Measurements from ENCODE around the gene NR6A1.
"Not testable (repeated sequence)": the region's sequence is repeated elsewhere in the genome, so short reads cannot be mapped to it uniquely, and the experiment has no call there.

The NR6A1 gene

DNA sequence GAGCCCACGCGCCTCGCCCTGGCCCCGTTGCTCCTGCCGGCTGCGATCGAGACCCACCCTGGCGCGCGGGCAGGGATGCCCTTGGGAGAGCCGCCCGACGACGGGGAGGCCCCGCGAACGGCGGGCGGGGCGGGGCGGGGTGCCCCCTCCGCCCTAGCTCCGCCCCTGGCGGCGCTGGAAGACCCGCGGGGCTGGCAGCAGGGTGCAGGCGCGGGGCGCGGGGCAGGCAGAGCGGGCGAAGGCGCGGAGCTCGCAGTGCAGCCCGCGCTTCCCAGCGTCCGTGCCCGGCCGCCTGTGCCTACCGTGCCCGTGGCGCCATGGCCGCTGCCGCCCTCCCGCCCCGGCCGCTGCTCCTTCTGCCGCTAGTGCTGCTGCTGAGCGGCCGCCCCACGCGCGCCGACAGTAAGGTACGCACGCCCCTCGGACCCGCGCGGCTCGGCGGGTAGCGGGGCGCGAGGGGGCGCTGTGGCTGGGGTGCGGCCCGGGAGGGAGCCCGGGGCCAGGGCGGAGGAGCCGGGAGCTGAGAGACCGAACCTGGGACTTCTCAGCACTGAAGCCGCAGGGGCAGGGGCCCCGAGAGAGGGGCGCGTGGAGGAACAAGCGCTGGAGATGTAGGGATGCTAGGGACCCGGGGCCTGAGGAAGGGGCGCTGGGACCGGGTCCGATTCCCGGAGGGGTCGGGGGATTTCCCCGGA lies 6.0 kb upstream of the NR6A1 start, which contains the start of gene OLFML2A:
OLFML2A (plus strand) TSS at position 180 of the 695 bp plus-strand sequence; CDS start at position 318, 138 bp downstream.
- DNase-seq (ENCODE audit: low spot score) = no peak

DNA sequence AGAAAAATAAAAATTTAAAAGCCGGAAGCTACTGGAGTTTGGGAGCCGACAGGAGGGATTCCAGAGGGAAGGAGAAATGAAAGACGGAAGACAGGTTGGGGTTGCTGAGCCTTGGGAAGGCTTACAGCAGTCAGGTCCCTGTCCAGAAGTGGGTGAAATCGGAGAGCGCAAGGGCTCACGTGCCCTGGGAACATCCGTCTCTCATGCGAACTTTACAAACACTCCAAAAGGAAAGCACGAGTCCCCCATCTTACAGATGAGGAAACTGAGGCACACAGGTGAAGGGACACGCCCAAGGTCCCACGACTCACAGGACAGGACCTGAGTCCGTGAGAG lies 5.5 kb upstream of the NR6A1 start:
- no peak for DNase-seq (ENCODE audit: low spot score)

- peak; percentile 77 for DNase-seq (ENCODE audit: low spot score)
Observed at GRCh38 chr9:124774129-124774978, 3.2 kb upstream of the NR6A1 start.

DNA sequence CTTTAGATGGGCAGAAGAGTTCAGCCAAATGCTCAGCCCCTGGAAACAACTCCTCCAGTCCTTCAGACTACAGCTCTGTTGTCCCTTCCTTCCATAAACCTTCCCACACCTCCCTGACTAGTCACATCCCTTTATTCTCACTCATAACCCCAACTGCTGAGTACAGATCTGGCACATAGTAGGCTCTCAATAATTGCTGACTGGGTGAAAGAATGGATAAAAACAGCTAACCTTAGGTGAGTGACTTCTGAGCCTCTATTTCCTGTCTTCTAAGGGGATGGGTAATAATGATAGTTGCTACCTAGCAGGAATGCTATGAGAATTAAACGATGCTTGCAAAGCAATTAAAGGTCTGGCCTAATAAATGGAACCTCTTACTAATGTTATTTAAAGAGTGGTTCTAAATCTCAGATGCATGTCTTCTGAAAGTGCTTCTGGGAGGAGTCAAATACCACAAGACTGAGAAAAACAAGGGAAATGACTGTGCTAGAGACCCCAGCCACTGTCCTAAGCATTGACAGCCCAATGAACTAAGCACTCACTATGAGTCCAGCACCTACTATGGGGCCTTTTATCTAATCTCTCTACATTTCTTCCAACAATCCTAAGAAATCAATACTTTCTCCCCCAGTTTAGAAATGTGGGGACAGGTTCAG lies 2.5 kb upstream of the NR6A1 start:
- DNase-seq (ENCODE audit: low spot score) = no peak

DNA sequence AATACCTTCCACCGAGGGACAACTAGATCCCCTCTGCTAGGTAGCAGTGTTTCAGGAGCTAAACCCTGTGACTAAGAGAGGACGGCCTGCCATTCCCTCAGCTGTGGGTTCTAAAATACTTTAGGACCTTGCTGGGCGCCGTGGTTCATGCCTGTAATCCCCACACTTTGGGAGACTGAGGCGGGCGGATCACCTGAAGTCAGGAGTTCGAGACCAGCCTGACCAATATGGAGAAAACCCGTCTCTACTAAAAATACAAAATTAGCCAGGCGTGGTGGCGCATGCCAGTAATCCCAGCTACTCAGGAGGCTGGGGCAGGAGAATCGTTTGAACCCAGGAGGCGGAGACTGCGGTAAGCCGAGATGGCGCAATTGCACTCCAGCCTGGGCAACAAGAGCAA lies 1.8 kb upstream of the NR6A1 start:
- DNase-seq (ENCODE audit: low spot score) = not testable (repeated sequence)

DNA sequence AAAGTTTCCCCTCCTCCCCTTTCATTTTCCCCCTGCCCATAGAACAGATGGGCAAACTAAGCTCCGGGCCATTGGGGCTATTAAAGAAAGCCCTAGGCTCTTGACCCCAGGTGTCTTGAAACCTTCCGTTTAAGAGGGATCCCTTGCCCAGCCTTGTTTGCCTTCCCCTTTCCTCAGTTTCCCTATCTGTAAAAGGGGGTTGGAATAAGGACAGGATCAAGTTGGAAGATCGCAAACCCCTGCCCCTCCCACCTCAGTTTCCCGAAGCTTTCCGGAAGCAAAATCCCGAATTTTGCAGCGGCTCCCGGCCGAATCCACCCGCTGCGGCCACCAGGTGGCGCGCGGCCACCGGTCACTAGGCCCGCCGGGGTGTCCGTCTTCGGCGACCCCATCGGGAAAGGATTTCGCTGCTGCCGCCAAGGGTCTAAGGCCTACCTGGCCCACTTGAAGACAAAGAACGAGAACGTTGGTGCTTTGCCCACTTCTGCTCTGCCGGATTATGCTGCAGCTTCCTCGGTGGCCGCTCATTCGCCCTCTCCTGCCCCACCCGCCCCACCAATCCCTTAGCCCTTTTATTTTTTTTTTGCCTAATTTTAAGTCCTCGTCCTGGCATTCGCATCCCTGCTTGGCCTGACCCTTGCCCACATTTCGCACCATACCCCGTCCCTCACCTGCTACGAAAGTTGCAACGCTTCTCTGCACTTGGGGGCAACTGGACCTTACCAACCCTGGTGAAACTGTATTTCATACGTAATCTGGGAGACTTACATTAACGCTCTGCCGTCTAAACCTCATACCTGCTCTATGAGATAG lies 962 bp upstream of the NR6A1 start:
- no peak for DNase-seq (ENCODE audit: low spot score)

GRCh38 chr9:124770359-124771020 lies 621 bp downstream of the NR6A1 start:
- no peak for DNase-seq (ENCODE audit: low spot score)

DNA sequence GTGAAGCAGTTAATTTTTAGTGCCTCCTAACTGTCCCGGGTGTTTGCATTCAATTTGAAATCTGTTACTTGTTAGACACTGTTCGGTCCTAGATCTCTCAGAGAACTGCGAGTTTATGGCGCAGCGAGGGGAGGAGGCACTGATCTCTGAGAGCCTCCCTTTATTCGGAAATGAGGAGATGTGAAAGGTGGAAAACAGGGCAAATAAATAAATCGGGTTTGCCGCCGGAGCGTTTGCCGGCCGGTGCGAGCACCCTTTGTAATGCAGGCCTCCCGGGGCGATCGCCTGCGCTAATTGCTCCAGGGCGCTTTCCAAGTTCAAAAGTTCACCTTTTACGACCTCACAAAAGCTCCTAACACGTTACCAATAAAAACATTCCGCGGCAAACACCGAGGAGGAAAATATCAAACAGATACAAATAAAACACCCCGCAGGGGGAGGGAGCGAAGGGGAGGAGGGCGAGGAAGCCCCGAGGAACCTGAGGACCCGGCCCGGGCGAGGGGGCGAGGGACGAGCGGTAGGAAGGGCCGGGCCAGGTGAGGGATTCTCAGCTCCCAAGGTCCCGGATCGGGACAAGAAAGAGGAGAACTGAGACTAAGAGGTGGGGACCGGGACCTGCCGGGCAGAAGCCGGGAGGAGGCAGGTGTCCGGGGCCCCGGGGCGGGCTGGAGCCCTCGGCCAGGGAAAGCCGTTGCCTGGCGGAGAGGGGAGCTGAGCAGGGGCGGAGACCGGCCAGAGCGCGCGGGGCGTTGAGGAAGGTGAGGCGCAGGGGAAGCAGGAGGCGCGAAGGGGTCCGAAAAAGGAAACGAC lies 1.4 kb downstream of the NR6A1 start:
- no peak for DNase-seq (ENCODE audit: low spot score)

- no peak for DNase-seq (ENCODE audit: low spot score)
Observed at GRCh38 chr9:124768750-124769548, 2.2 kb downstream of the NR6A1 start.

DNA sequence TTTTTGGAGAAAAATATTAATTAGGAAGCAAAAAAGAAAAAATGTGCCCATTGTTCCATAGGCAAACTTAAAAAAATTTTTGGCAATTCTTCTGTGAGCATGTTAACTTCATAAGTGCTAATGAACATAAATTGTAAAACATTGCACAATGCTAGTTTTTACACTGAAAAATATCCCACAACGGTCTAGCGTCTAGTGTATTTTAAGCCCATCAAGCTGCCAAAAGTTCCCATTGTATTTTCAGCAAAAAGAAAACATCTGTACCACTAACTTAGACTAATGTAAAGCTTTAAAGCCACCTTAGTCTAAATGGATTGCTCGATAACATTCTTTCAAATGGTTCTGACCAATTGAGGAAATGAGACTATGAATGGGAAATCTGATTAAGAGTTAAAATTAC lies 2.8 kb downstream of the NR6A1 start:
- DNase-seq (ENCODE audit: low spot score) = no peak

DNA sequence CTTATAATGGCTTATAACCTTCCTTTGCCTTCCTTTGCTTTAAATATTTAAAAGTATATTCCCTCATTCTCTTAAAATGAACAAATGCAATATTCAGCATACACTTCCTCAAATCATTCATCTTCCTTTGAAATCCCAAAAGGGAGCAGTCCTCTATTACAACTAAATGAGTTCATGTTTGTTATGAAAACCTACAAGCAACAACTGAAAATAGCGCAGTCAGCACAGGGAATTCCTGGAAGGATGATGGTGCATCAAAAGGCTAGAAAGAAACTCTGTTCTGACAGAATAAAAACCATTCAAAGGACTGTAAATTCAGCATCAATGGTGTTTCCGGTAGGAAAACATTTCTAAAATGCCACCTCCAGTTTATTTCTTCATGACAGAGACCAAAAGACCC lies 3.3 kb downstream of the NR6A1 start:
- no peak for DNase-seq (ENCODE audit: low spot score)

DNA sequence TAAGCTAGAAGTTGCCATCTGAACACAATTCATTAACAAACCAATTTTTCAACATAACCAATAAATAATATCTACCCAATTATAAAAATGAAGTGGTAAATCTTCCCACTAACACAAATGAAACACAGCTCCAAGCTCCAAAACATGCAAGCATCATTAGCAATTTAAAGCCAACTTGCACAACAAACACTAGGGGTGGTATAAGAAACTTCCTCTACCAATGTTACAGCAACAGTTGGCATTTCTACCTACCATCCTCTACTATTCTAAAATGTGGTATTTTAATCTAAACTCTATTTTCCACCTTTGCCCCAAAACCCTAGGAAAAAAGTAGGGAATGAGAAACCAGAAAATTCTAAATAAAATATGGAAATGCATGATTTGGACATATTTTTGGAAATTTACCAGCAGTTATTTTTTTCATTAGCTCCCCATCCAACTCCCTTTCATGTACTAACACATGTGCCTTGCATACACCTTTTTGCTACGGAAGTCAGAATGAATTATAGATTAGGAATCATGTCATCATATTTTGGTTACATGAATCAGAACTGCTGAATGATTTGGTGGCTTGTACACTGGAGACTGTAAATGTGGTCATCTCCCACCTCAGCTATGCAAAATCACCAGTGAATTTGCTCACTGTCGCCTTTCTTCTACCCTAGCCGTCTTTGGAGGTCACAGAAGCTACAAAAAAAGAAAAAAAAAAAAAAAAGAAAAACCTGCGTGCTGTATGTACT lies 4.1 kb downstream of the NR6A1 start:
- DNase-seq (ENCODE audit: low spot score) = no peak

DNA sequence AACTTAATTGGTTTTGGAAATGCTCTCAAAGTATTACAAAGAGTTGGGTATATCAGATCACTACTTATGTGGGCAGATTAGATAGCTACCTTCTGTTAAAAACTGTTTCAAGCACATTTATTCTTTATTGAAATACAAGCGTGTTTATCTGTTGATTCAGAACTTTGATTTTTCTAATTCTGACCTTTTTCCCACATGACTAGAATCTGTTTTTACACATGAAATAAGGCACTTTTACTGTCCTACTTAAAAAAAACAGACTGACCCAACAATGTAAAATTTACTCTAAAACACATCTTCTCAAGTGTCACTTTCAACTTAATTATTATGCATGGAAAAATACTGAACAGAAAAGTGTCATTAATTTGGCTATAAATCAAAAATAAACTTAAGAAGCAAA lies 4.8 kb downstream of the NR6A1 start:
- DNase-seq (ENCODE audit: low spot score) = no peak

DNA sequence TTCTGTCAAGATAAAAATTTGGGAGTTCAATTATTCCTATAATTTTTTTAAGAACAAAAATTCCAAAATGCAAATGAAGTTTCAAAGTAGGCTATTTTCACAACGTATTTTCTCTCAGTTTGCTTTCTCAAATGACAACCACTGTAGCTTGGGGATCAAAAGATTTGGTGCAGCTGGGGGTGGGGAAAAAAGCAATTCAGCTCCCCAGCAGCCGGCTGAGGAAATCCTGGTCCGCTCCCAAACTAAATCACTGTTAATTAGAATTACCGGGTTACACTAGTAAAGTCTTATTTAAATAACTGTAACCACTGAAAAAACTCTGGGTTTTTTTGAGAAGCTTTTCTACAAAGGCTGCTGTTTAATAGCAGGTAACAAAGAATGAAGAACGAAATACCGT lies 5.7 kb downstream of the NR6A1 start:
- DNase-seq (ENCODE audit: low spot score) = no peak

GRCh38 chr9:124764774-124765438 lies 6.2 kb downstream of the NR6A1 start:
- DNase-seq (ENCODE audit: low spot score) = peak; percentile 66

- no peak for DNase-seq (ENCODE audit: low spot score)
Observed at GRCh38 chr9:124762633-124763032, 8.5 kb downstream of the NR6A1 start.

GRCh38 chr9:124761710-124762109 lies 9.4 kb downstream of the NR6A1 start:
- no peak for DNase-seq (ENCODE audit: low spot score)

- no peak for DNase-seq (ENCODE audit: low spot score)
Observed at GRCh38 chr9:124761196-124761595, 9.9 kb downstream of the NR6A1 start.

GRCh38 chr9:124760719-124761118 lies 10.4 kb downstream of the NR6A1 start:
- no peak for DNase-seq (ENCODE audit: low spot score)
